GM18951 (cell line): Measurements from ENCODE around the gene LPAR2.

Source experiments
- POLR2A ChIP-seq: IDR thresholded peaks from 4 replicates; pipeline ENCODE4 v1.6.1; 2011; ENCODE audit warnings: mild to moderate bottlenecking; ENCODE audit not compliant: insufficient read length, insufficient read depth; ENCODE audit errors: extremely low read depth
- in situ Hi-C: fragments of 300-500 bp; cut with MboI; formaldehyde crosslinking; loops from one replicate; pipeline ENCODE4 v1.12.0; 2022; ENCODE audit warnings: low sequenced_read_pairs, mixed read lengths, inconsistent platforms; ENCODE audit not compliant: unreplicated experiment

LPAR2 gene

DNA sequence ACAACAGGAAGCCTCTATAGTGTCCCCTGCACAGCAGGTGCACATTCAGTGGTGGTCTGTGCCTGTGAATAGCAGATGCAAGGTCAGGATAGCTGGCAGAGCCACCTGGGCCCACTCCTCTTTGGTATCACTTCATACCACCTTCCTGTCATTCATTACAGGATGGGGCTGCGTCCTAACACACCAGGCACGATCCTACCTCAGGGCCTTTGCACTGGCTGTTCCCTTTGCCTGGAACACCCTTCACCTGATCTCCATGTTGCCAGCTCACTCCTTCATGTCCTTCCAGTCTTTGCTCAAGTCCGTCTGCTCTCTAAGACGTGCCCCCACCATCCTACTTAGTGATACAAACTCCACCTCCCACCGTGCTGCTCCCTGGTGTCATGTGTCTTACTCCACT is 4.6 kb upstream of the LPAR2 start:
- in situ Hi-C loops = loop anchor here (25.0 kb wide), 1 partner anchor 270 kb away; no protein-coding TSS in a partner anchor
- no peak for TF ChIP-seq POLR2A

- in situ Hi-C loops = loop anchor here (25.0 kb wide), 1 partner anchor 269 kb away; no protein-coding TSS in a partner anchor
Measured at GRCh38 chr19:19631346-19631745, 3.3 kb upstream of the LPAR2 start.

GRCh38 chr19:19630426-19630825 is 2.4 kb upstream of the LPAR2 start:
- in situ Hi-C loops = loop anchor here (25.0 kb wide), 1 partner anchor 268 kb away; no protein-coding TSS in a partner anchor

More at GRCh38 chr19:19631346-19631745, 3.3 kb upstream of the LPAR2 start:
- TF ChIP-seq POLR2A = no peak

DNA sequence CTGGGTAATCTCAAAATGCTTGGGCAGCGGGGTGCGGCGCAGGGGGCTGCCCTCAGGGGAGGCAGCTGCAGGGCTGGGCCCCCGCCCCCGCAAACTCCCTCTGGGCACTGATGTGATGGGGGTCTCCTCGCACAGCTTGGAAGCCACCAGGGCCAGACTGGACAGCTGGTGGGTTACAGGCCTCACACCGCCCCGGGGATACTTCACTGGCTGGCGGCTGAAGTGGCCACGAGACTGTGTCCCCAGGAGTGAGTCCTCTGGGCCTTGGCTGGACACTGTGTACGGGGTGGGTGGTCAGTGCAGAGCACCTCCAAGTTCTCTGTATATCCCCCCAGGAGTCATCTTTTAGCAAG is 2.0 kb upstream of the LPAR2 start:
- TF ChIP-seq POLR2A = no peak
- in situ Hi-C loops = loop anchor here (25.0 kb wide), 1 partner anchor 268 kb away; no protein-coding TSS in a partner anchor

More at GRCh38 chr19:19630426-19630825, 2.4 kb upstream of the LPAR2 start:
- TF ChIP-seq POLR2A = no peak

DNA sequence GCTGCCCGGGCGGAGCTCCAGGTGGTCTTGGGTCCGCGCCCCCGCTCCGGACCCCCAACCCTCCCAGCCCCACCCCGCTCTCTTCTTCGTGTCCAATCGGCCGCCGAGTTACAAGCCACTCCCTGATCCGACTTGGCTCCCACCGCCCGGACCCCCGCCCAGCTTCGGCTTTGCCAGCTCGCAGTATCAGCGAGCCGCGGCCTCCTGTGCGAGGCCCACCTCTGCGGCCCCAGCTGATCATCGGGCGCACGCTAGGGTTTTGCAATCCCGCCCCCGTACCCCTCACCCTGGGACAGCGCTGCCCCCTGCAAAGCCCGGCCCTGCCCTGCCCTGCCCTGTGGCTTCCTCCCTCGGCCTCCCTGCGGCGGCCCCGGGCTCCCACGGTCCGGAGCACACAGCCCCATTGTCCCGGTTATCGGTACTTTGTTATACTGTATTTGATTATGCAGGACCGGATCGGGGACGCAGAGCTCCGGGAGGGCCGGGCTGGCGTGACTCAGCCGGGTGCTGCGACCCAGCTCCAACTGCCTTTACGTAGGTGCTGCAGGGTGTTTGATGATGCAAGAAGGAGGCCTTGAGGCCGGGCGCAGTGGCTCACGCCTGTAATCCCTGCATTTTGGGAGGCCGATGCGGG is 598 bp upstream of the LPAR2 start:
- no peak for TF ChIP-seq POLR2A
- in situ Hi-C loops = loop anchor here (25.0 kb wide), 1 partner anchor 266 kb away; no protein-coding TSS in a partner anchor

- in situ Hi-C loops = loop anchor here (25.0 kb wide), 1 partner anchor 264 kb away; no protein-coding TSS in a partner anchor
- TF ChIP-seq POLR2A = no peak
Measured at GRCh38 chr19:19626516-19627472, 1.2 kb downstream of the LPAR2 start.

DNA sequence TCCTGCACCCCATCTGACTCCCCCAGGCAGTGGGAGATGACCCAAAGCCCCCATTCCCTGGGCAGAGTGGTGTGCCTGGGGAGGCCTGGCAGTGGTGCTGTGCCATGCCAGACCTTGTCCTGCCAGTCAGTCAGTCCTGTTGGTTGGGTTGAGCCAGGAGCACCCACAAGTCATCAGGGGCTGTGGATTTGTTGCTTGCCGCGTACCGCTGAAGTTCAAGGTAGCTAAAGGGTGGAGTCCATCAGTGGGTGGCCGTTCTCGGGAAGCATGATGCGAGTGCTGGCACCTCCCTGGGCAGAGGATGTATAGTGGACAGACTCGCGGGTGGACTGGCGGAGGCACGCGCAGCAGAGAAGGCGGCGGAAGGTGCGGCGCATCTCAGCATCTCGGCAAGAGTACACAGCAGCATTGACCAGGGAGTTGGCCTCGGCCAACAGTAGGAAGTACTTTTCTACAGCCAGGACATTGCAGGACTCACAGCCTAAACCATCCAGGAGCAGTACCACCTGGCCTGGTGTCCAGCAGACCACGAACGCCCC is 3.9 kb downstream of the LPAR2 start:
- in situ Hi-C loops = no loop called here
- no peak for TF ChIP-seq POLR2A

- no peak for TF ChIP-seq POLR2A
- in situ Hi-C loops = no loop called here
Measured at GRCh38 chr19:19623383-19623782, 4.6 kb downstream of the LPAR2 start.

DNA sequence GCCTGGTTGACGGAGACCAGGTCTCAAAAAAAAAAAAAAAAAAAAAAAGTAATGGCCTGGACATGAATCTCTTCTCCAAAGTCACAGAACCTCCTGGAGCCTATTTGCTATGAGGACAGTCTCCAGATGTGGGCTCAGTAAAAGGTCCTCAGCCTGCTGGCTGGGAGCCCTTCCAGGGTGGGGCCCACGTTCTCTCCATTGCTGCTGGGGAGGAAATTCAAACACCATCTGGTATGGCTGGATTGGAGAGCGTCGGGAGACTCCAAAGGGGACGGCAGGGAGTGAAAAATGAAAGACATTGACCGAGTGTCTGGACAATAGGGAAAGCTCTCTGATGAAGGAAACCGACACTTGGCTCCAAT is 8.2 kb downstream of the LPAR2 start:
- no peak for TF ChIP-seq POLR2A
- in situ Hi-C loops = no loop called here

DNA sequence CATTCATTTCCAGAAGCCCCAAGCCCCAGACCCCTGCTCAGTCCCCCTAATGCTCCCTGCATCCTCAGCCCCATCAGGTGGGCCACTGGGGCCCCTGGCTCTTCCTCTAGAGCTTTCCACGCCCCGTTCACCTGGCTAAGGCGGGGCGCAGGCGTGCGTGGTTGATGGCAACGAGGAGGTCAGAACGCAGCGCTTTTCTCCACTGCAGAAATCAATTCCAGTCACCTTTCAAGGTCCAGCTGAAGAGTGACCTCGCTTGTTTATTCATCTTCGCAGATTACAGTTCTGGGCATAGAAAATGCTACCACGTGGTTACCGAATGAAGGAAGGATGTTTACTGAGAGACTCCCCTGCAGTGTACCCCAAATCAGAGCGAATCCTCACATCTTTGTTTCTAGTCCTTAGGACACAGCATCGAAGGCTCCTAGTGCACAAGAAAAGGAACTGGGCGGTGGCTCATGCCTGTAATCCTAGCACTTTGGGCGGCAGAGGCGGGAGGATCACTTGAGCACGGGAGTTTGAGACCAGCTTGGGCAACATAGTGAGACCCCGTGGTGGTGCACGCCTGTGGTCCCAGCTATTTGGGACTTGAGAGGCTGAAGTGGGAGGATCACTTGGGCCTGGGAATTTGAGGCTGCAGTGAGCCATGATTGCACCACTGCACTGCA is 8.7 kb downstream of the LPAR2 start:
- no peak for TF ChIP-seq POLR2A
- in situ Hi-C loops = no loop called here

- TF ChIP-seq POLR2A = peak; percentile 43
- in situ Hi-C loops = no loop called here
Measured at GRCh38 chr19:19618219-19619051, 9.6 kb downstream of the LPAR2 start, which contains the start of gene PBX4. Gene PBX4 (minus strand): TSS chr19:19618687. CDS start chr19:19618629, 58 bp downstream.

DNA sequence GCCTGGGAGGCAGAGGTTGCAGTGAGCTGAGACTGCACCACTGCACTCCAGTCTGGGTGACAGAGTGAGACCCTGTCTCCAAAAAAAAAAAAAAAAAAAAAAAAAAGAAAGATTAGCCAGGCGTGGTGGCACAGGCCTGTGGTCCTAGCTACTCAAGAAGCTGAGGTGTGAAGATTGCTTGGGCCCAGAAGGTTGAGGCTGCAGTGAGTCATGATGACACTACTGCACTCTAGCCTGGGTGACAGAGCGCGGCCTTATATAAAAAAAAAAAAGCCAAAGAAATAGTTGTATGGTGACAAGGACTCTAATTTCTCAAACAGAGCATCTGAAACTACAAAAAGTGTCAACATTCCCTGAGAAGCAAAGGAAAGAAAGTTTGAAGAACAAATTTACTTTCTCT is 12.9 kb downstream of the LPAR2 start:
- in situ Hi-C loops = no loop called here

More for the DNA sequence above, 12.9 kb downstream of the LPAR2 start:
- no peak for TF ChIP-seq POLR2A
